Measurements from ENCODE around the gene BNIP3.

BNIP3 gene

GRCh38 chr10:131944412-131944811 lies 37.3 kb downstream of the BNIP3 start:
- TF ChIP-seq ZNF529 (tag by site-specific recombination; IDR thresholded peaks at IDR 0.05; ENCODE audit: insufficient replicate concordance) (no peak), HOXD13 (CRISPR knock-in tag; IDR thresholded peaks at IDR 0.05; ENCODE audit: borderline replicate concordance) (no peak), ZNF558 (tag by site-specific recombination; IDR thresholded peaks at IDR 0.05) (no peak), ZNF292 (tag by site-specific recombination; IDR thresholded peaks at IDR 0.05; ENCODE audit: borderline replicate concordance, low read depth) (no peak), ZNF530 (tag by site-specific recombination; IDR thresholded peaks at IDR 0.05; ENCODE audit: low read depth) (no peak), ZNF791 (tag by site-specific recombination; IDR thresholded peaks at IDR 0.05) (no peak), ZNF274 (IDR thresholded peaks at IDR 0.05; ENCODE audit: low read length) (no peak), ZNF274 (tag by site-specific recombination; IDR thresholded peaks at IDR 0.05; ENCODE audit: borderline replicate concordance) (no peak), ZSCAN4 (tag by site-specific recombination; IDR thresholded peaks at IDR 0.05) (no peak), ZNF514 (tag by site-specific recombination; IDR thresholded peaks at IDR 0.05) (no peak), ZNF664 (tag by site-specific recombination; IDR thresholded peaks at IDR 0.05) (no peak), ELK4 (IDR thresholded peaks at IDR 0.05; ENCODE audit: borderline replicate concordance, low read depth, low read length) (no peak), SCRT1 (tag by site-specific recombination; IDR thresholded peaks at IDR 0.05; ENCODE audit: borderline replicate concordance) (no peak), ZNF391 (tag by site-specific recombination; IDR thresholded peaks at IDR 0.05; ENCODE audit: borderline replicate concordance, low read depth) (no peak), ZNF221 (tag by site-specific recombination; IDR thresholded peaks at IDR 0.05; ENCODE audit: borderline replicate concordance) (no peak), ZNF2 (tag by site-specific recombination; IDR thresholded peaks at IDR 0.05) (no peak)
- no peak overlapping the region for H3K4me3 ChIP-seq (ENCODE audit: low read depth, low read length)
- H3K4me1 ChIP-seq (ENCODE audit: control insufficient read depth, insufficient read depth, low read length), result no peaks in the 10 kb centered on the region
- H3K27ac ChIP-seq (ENCODE audit: extremely low read depth, low read depth, low read length), result no peak overlapping the region
- POLR2A ChIA-PET, result no interaction called here
- peaks cover 23 to 93% of the 10 kb centered on the region in 2 experiments for H3K36me3 ChIP-seq (ENCODE audit: control insufficient read depth in 2 of 2, insufficient read depth in 1 of 2, low read length in 2 of 2)
- CTCF ChIA-PET, result interaction anchor here (1.3 to 2.9 kb wide), 3 partner anchors 40 to 79 kb away, joined by 5 to 10 read pairs (median 7); no protein-coding TSS in a partner anchor
- no peaks in the 10 kb centered on the region for H3K9me3 ChIP-seq (ENCODE audit: control insufficient read depth, insufficient read depth, low read depth, low read length)

GRCh38 chr10:131943021-131943814 lies 38.5 kb downstream of the BNIP3 start:
- Histone ChIP-seq H3K4me1 (ENCODE audit: control insufficient read depth, insufficient read depth, low read length) (no peaks in the 10 kb centered on the region), H3K27ac (ENCODE audit: extremely low read depth, low read depth, low read length) (no peak overlapping the region), H3K9me3 (ENCODE audit: control insufficient read depth, insufficient read depth, low read depth, low read length) (no peaks in the 10 kb centered on the region), H3K4me3 (ENCODE audit: low read depth, low read length) (no peak overlapping the region), H3K36me3 (ENCODE audit: control insufficient read depth in 2 of 2, insufficient read depth in 1 of 2, low read length in 2 of 2) (peaks cover 22 to 90% of the 10 kb centered on the region in 2 experiments)
- ChIA-PET POLR2A (no interaction called here), CTCF (interaction anchor here (1.0 to 2.9 kb wide), 6 partner anchors 11 to 57 kb away, joined by 3 to 10 read pairs (median 6); no protein-coding TSS in a partner anchor)
- no peak for TF ChIP-seq IKZF3 (tag by site-specific recombination; IDR thresholded peaks at IDR 0.05)
- TF ChIP-seq ZNF239 (tag by site-specific recombination; IDR thresholded peaks at IDR 0.05), result no peak
- no peak for TF ChIP-seq ZNF391 (tag by site-specific recombination; IDR thresholded peaks at IDR 0.05; ENCODE audit: borderline replicate concordance, low read depth)
- TF ChIP-seq ZBTB1 (tag by site-specific recombination; IDR thresholded peaks at IDR 0.05), result no peak
- no peak for TF ChIP-seq ZBTB11 (tag by site-specific recombination; conservative IDR thresholded peaks at IDR 0.05; ENCODE audit: low read depth)
- no peak for TF ChIP-seq ZNF529 (tag by site-specific recombination; IDR thresholded peaks at IDR 0.05; ENCODE audit: insufficient replicate concordance)
- no peak for TF ChIP-seq ZNF132 (tag by site-specific recombination; IDR thresholded peaks at IDR 0.05; ENCODE audit: borderline replicate concordance)
- no peak for TF ChIP-seq ZNF157 (tag by site-specific recombination; IDR thresholded peaks at IDR 0.05)
- TF ChIP-seq ZNF214 (tag by site-specific recombination; IDR thresholded peaks at IDR 0.05; ENCODE audit: borderline replicate concordance), result no peak
- TF ChIP-seq ZNF660 (tag by site-specific recombination; IDR thresholded peaks at IDR 0.05), result no peak
- no peak for TF ChIP-seq ZNF248 (tag by site-specific recombination; IDR thresholded peaks at IDR 0.05)
- TF ChIP-seq BCL11B (tag by site-specific recombination; IDR thresholded peaks at IDR 0.05; ENCODE audit: low read depth), result no peak
- no peak for TF ChIP-seq ZBTB49 (tag by site-specific recombination; IDR thresholded peaks at IDR 0.05; ENCODE audit: low read depth)

Data from HEK293 (cell line).